Hepatocyte (in vitro differentiated cells): ENCODE data around the gene COX8C.

ENCODE experiments used
- EZH2 ChIP-seq: fragments of 200-600 bp; sonication (generic); IDR thresholded peaks from 2 replicates; pipeline ENCODE4 v1.6.1; 2016; ENCODE audit warnings: antibody characterized with exemption, mild to moderate bottlenecking, borderline replicate concordance
- TF ChIP-seq, protein P1 (sequence below): fragments of 200-600 bp; sonication (generic); IDR thresholded peaks from 2 replicates; pipeline ENCODE4 v1.5.1; 2016; ENCODE audit warnings: antibody characterized with exemption, mild to moderate bottlenecking; ENCODE audit not compliant: poor library complexity

DNA sequence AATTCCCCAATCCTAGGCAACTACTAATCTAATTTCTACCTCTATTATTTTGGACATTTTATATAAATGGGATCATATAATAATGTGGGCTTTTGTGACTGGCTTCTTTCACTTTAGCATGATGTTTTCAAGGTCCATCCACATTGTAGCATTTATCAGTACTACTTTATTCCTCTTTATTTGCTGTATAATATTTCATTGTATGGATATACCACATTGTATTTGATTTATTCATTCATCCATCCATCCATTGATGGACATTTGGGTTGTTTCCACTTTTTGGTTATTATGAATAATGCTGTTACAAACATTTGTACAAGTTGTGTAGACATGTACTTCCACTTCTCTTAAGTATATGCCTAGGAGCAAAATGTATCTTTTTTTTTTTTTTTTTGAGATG, 31.4 kb upstream of the COX8C start:
- TF ChIP-seq, protein P1, sequence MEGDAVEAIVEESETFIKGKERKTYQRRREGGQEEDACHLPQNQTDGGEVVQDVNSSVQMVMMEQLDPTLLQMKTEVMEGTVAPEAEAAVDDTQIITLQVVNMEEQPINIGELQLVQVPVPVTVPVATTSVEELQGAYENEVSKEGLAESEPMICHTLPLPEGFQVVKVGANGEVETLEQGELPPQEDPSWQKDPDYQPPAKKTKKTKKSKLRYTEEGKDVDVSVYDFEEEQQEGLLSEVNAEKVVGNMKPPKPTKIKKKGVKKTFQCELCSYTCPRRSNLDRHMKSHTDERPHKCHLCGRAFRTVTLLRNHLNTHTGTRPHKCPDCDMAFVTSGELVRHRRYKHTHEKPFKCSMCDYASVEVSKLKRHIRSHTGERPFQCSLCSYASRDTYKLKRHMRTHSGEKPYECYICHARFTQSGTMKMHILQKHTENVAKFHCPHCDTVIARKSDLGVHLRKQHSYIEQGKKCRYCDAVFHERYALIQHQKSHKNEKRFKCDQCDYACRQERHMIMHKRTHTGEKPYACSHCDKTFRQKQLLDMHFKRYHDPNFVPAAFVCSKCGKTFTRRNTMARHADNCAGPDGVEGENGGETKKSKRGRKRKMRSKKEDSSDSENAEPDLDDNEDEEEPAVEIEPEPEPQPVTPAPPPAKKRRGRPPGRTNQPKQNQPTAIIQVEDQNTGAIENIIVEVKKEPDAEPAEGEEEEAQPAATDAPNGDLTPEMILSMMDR, result no peak
- no peak for TF ChIP-seq EZH2
